HEK293T (cell line): ENCODE measurements around the gene NRTN.

ENCODE experiments used
- ARNT ChIP-seq: fragments of 450-650 bp; IDR thresholded peaks from 2 replicates; pipeline ENCODE4 v1.6.1; 2017; ENCODE audit warnings: mild to moderate bottlenecking
- FOXK2 ChIP-seq: fragments of 450-650 bp; IDR thresholded peaks from 2 replicates; pipeline ENCODE4 v1.6.1; 2016; ENCODE audit warnings: mild to moderate bottlenecking
- HDGF ChIP-seq: fragments of 450-650 bp; IDR thresholded peaks from 2 replicates; pipeline ENCODE4 v1.6.1; 2017; ENCODE audit warnings: antibody characterized with exemption, borderline replicate concordance
- SP1 ChIP-seq: fragments of 450-650 bp; IDR thresholded peaks from 2 replicates; pipeline ENCODE4 v1.6.1; 2017
- SUZ12 ChIP-seq: fragments of 450-650 bp; IDR thresholded peaks from 2 replicates; pipeline ENCODE4 v1.6.1; 2016; ENCODE audit warnings: mild to moderate bottlenecking
- ZNF384 ChIP-seq: fragments of 450-650 bp; IDR thresholded peaks from 2 replicates; pipeline ENCODE4 v1.6.1; 2016

DNA sequence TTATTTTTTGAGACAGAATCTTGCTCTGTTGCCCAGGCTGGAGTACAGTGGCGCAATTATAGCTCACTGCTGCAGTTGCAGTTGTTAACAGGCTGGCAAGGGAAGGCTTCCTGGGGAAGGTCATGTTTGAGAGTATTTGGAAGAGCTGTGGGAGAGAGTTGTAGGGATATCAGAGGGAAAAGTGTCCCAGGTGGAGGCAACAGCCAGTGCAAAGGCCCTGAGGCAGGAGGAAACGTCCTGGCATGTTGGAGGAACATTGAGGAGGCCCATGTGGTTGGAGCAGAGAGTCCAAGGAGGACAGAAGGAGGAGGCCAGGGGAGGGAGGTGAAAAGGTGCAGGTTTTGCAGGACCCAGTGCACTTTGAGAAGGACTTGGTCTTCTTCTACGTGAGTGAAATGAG, 11.7 kb upstream of the NRTN start:
- TF ChIP-seq SP1 (no peak), ARNT (no peak), FOXK2 (no peak), ZNF384 (no peak), HDGF (no peak), SUZ12 (no peak)
